Measurements from ENCODE around the gene PSMC4.

Gene PSMC4

DNA sequence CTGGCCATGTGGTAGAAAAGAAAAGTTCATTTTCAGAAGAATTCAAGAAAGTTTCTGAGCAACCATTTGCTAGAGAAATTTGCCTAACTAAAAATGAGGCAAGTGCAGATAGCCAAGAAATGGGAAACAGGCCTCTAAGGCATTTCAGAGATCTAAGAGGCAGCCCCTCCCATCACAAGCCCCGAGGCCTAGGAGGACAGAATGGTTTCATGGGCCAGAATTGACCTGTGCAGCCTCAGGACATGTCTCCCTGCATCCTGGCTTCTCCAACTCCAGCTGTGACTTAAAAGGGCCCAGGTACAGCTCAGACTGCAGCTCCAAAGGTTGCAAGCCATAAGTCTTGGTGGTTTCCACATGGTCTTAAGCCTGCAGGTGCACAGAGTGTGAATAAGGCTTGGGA is 22.6 kb downstream of the PSMC4 start:
- no peak for DNase-seq (ENCODE audit: low read depth)

DNA sequence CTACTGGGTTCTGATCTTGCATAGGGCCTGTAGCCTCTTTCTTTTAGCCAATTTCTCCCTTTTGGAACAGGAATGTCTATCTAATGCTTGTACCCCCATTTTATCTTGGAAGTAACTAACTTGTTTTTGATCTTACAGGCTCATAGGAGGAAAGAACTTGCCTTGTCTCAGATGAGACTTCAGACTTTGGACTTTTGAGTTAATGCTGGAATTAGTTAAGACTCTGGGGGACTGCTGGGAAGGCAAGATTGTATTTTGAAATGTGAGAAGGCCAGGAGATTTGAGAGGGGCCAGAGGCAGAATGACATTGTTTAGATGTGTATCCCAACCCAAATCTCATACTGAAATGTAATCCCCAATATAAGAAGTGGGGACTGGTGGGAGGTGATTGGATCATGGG is 23.4 kb downstream of the PSMC4 start:
- DNase-seq (ENCODE audit: low read depth), result no peak

DNA sequence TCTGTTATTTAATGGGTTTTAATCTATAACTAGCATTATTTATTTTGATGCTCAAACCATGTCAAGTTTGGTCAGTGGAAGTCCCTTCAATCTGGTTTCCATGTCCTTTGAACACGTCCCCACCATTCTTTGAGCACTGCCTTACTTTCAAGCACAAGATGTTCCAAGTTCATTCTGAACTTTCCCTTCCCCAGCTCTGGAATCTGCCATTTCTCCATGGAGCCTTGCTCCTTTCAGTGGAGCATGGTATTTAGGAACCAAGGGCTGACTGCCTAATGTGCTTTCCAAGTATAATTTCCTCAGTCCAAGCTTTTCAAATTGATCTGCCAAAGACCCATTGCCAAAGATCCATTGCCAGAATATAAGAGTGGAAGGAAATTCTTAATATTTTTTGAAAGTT is 24.8 kb downstream of the PSMC4 start:
- no peak for DNase-seq (ENCODE audit: low read depth)

DNA sequence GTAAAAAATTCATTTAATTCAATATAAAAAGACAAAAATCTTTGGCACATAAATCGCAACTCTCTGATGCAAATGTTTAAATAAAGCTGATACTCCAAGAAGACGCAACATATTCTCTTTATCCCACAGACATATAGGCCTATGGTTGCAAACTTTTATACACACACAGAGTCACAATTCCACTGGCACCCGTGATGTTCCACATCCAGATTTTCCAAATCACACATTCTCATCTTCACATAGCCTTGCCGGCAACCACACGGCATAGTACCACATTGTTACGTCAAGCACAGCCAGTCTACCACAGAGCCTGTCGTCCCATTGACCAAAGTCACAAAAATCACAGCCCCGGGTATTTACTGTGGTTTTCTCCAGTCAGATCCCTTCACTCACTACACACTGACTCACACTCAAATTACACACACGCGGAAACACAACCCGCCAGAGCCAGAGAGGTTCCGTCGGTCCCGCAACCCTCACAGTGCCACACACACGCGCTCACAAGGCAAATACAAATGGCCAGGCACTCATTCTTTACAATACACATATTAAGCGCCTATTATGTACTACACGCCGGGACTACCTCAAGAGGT is 25.3 kb downstream of the PSMC4 start:
- no peak for DNase-seq (ENCODE audit: low read depth)

DNA sequence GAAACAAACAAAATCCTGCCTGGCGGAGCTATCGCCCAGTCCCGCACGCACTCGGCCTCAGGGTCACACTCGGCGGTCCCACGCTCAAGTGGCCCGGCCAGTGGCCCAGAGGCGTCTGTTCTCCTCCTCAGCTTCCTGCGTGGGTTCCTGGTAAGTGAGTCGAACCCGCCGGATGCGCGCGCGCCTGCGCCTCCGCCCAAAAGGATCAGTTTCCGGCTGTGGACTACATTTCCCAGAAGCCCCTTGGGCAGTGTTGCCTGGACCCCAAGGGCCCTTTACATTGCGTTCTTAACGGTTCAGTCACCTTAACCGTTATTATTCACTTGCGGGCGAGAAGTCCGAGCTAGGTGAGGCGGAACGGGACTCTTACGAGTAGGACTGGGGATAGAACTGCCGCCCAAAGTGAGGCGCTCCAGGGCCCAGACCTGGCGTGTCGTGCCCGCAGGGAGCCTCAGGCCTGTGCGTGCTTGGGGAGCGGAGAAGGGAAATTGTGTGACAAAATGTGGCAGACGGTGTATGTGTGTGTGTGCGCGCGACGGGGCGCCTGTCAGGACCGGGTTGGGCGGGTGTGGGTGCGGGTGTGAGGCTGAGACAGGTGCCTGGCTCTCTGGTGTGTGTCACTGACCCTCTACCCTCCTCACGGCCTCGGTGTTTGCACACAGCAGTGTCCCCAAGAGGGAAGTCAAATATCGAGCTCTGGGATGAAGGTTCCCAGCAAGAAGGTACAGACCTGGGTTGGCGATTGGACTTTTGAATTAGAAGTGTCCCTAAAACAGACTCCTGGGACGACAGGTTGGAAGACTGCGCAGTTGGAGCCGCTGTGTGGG is 26.1 kb downstream of the PSMC4 start, which contains the start of gene ZNF546:
ZNF546 (plus strand) TSS at position 250 of the 827 bp plus-strand sequence. CDS start 1,267 bp downstream, outside the sequence.
- DNase-seq (ENCODE audit: low read depth), result peak; percentile 64

DNA sequence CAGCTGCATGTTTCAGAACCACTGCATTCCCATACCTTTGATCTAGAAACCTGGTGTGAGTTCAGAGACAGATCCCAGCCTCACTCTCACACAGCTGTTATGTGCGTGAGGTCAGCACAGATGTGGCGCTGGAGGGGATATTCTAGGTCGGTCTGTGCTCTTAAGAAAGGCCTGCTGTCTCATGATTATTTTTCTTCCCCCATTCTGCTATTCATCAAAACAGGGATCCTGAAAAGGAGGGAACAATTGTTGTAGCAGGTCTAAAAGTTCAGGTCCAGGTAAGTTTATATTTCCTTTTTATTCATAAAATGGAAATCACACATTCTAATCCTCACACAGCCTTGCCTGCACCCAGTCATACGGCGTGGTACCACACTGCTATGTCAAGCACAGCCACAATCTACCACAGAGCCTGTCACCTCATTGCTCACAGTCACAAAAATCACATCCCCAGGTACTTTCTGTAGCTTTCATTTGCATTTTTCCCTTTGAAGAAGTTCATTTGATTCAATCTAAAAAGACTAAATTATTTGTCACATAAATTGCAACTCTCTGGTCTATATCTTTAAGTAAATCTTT is 26.8 kb downstream of the PSMC4 start:
- no peak for DNase-seq (ENCODE audit: low read depth)

DNA sequence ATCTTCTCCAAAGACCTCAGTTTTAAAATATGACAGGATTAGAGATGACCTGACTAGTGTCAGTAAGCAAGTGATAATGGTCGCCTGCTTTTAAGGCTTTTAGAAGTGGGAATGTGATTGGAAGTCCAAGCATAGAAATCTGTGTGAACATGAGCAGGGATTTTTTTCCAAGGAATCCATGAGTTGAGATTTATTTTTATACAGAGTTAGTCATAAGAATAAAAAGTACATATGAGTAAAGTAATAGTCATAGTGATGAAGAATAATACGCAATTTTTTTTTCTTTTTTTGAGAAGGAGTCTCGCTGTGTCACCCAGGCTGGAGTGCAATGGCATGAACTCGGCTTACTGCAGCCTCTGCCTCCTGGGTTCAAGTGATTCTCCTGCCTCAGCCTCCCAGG is 27.5 kb downstream of the PSMC4 start:
- DNase-seq (ENCODE audit: low read depth), result peak; percentile 15

DNA sequence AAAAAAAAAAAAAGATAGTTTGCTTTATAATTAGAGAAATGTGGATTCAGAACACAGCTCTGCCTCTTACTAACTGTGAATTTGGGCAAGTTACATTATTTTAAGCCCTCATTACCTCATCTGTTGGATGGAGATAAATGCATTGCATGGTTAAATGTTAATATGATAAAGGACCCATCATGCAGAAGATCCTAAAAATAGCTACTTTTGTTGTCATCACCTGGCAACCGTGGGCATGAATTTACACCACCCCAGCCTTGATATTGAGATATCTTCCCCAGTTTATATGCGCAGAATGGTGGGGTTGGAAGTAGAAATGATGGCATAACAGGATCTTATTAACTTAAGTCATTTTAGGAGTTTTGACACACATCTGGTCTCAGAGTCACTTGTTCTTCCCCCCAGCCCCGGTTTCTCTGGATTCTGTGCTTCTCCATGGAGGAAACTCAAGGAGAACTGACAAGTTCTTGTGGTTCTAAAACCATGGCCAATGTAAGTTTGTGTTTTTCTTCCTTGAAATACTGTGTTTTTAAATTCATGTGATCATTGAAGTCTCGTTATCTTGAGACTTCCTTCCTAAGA is 34.8 kb downstream of the PSMC4 start:
- no peak for DNase-seq (ENCODE audit: low read depth)

DNA sequence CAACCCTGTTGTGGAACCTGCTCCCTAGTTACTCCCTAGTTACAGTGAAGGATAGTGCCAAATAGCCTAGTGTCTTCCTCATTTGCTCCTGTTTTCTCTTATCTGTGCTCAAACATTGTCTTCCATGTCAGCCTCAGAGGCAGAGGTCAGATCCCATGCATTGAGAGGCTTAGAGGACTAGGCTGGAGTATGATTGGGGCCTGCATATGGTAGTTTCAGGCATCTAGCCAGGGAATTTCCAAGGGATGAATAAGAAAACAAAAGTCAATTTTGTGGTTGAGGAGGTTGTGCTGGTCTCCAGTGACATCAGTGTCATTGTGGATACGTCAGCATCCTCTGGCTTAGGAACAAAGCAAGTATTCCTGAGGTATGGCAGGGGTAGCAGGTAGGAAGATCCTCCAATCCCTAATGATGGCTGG is 35.3 kb downstream of the PSMC4 start:
- DNase-seq (ENCODE audit: low read depth), result peak; percentile 83

DNA sequence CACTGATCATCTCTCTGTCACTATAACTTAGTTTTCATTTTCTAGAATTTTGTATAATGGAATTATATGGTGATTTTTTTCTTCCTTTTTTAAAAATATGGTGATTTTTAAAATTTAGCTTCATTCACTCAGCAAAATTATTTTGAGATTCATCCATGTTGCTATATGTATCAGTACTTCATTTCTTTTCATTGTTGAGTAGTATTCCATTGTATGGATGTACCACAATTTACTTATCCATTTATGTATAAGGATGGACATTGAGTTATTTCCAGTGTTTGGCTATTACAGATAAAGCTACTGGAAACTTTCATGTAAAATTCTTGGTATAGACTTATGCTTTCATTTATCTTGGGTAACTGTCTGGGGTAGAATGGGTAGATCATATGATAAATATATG is 38.7 kb downstream of the PSMC4 start:
- DNase-seq (ENCODE audit: low read depth), result no peak

DNA sequence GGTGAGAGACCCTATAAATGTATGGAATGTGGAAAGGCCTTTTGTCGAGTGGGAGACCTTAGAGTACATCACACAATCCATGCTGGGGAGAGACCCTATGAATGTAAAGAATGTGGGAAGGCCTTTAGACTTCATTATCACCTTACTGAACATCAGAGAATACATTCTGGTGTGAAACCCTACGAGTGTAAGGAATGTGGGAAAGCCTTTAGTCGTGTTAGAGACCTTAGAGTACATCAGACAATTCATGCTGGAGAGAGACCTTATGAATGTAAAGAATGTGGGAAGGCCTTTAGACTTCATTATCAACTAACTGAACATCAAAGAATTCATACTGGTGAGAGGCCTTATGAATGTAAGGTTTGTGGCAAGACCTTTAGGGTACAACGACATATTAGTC is 43.0 kb downstream of the PSMC4 start:
- DNase-seq (ENCODE audit: low read depth), result no peak

DNA sequence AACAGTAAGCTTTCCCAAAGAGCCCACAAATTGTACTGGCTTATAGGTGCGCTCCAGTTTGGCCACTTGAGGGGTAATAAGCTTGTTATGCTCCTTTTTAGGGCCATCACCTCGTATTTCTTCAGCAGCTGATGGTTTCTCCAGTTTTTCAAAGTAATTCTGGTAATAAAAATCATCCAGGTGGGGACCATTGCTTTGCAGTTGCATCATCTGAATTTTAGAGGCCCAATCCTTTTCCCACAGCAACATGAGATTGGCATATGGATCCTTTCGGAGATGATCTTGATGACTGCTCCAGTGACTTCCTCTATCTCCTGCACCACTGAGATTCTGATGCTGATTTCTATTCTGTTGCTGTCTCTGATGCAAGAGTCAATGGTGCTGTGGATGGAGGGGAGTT is 53.0 kb downstream of the PSMC4 start:
- no peak for DNase-seq (ENCODE audit: low read depth)

DNA sequence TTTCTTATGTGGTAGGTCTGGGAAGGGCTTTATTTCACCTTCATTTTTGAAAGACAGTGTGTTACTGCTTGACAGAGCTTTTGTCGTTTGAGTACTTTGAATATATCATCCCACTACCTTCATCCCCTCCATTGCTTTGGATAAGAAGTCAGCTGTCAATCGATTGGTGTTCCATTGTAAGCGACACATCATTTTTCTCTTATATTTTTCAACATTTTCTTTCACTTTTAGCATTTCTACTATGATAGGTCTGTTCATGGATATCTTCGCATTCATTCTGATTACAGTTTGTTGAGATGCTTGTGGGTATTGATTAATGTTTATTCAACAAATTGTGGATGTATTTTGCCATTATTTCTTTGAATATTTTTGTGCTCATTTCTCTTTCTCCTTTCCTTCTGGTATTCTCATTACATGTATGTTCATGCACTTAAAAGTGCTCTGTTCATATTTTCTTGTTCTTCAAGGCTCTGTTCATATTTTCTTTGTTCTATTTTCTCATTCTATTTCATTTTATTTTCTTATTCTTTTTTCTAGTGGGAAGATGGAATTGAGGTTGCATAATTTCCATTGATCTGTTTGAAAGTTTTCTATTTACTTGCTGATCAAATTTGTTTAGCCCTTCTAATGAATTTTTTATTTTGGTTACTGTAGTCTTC is 55.1 kb downstream of the PSMC4 start:
- no peak for DNase-seq (ENCODE audit: low read depth)

DNA sequence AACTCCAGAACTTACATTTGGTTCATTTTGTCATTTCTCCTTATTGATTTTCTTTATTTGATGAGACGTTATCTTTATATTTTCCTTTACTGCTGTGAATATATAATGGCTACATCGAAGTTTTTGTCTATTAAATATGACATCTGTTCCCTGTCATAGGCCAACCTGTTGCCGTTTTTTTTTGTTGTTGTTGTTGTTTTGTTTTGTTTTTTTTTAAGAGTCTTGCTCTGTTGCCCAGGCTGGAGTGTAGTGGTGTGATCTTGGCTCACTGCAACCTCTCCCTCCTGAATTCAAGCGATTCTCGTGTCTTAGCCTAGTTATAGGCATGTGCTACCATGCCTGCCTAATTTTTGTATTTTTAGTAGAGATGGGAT is 55.6 kb downstream of the PSMC4 start:
- DNase-seq (ENCODE audit: low read depth), result no peak

All from HS-5 (cell line).